Suprapubic skin (tissue), 3 donors: ENCODE results near the gene CCDC188.

Experiments
- CTCF ChIP-seq, 2 donors: fragments of 200-600 bp in 1 of 2; fragments of 450-650 bp in 1 of 2; sonication (generic) in 1 of 2; IDR thresholded peaks; one replicate each; pipeline ENCODE4 v1.5.1; 2016 to 2019; ENCODE audit warnings: antibody characterized with exemption in 2 of 2, mild to moderate bottlenecking in 1 of 2, moderate library complexity in 1 of 2
- POLR2AphosphoS5 ChIP-seq, 3 donors: sonication (generic); formaldehyde crosslinking; IDR thresholded peaks; one replicate each; pipeline ENCODE4 v1.6.1; 2017; ENCODE audit warnings: antibody characterized with exemption in 3 of 3

GRCh38 chr22:20131859-20132685, 18.8 kb downstream of the CCDC188 start:
- TF ChIP-seq POLR2AphosphoS5 (IDR thresholded peaks at IDR 0.05) (no peak), CTCF (IDR thresholded peaks at IDR 0.05) (no peak)
